HG03342 (cell line): Measurements from ENCODE around the gene GLIS1.

ENCODE experiments used
- ATAC-seq: cut with Tn5 transposase; IDR thresholded peaks from one replicate; pipeline ENCODE4 v1.9.1; 2021; ENCODE audit warnings: mild to moderate bottlenecking, moderate library complexity; ENCODE audit not compliant: unreplicated experiment

GLIS1 gene

GRCh38 chr1:53458634-53459033, 280.3 kb downstream of the GLIS1 start:
- no peak for ATAC-seq
